HG02981 (cell line): ENCODE measurements around the gene YAF2.

Experiments used
- ATAC-seq: cut with Tn5 transposase; IDR thresholded peaks from one replicate; pipeline ENCODE4 v1.9.1; 2021; ENCODE audit warnings: mild to moderate bottlenecking, moderate library complexity; ENCODE audit not compliant: unreplicated experiment

Gene YAF2

GRCh38 chr12:42145552-42146215 lies 92.4 kb downstream of the YAF2 start:
- no peak for ATAC-seq

- ATAC-seq = no peak
Observed at GRCh38 chr12:42145197-42145549, 92.9 kb downstream of the YAF2 start.

DNA sequence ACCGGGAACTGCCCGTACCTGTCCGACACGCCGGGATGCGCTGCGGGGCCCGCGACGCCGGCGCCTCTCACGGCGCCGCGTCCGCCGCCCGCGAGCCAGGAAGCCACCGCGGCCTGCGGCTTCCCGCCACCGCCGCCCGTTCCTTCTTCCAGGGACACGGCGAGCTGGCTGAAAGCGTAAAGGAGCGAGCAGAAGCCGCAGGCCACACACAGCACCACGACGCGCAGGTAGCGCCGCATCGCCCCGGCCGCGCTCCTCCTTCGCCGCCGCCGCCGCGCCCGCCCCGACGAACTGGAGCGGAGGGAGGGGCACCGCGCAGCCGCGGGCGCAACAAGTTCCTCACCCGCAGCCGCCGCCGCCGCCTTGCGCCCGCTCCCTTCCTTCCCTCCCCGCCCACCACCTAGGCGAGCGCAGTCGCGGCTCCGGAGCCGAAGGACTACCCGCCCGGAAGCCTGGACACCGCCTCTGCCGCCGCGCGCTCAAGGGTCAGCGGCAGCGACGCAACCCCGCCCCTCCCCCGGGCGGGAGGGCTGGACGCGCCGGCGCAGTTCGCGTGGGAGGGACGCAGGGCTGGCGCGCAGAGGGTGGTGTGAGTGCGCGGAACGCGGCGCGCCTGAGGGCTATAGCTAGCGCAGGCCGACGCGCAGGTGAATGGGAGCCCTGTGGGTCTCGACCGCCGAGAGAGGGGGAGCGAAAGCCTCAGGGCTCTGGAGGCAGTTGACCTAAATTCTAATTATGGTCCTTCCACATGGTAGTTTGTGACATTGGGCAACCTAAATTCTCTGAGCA lies 93.4 kb downstream of the YAF2 start, which contains the start of gene GXYLT1:
Gene GXYLT1, minus strand, starts transcription at position 467 of the 789 bp plus-strand sequence. Its CDS starts 228 bp downstream, at position 239.
- peak; percentile 94 for ATAC-seq

- ATAC-seq = no peak
Observed at GRCh38 chr12:42144158-42144407, 94.0 kb downstream of the YAF2 start.

DNA sequence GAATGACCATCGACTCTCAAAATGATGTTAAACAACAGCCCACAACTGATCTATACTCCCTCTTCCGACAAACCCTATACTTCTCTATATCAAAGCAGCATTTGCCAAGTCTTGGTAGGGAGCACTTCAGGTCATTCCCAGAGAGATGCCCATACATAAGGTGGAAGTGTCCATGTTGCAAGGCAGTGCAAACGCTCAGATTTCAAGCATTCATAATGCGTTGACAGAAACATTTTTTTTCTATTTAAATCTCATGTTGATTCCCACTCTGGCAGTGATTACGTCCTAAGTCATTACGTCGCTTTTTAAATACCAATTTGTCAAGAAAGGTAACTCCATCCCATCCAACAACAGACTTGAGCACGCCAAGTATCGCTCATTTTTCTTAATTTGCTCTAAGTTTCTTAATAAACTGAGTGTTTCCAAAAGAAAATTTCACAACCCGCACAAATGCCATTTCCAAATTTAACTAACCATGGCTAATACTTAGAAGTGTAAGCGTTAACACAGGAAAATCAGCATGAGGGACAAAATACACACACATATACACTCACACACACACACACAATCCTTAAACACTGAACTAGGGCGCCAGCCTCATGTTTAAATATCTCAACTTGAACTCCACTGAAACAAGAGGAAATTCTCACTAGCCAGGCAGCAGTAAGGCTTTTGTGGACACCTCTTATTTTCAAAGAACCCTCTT lies 94.4 kb downstream of the YAF2 start:
- peak; percentile 1 for ATAC-seq

- no peak for ATAC-seq
Observed at GRCh38 chr12:42141981-42142606, 96.0 kb downstream of the YAF2 start.

DNA sequence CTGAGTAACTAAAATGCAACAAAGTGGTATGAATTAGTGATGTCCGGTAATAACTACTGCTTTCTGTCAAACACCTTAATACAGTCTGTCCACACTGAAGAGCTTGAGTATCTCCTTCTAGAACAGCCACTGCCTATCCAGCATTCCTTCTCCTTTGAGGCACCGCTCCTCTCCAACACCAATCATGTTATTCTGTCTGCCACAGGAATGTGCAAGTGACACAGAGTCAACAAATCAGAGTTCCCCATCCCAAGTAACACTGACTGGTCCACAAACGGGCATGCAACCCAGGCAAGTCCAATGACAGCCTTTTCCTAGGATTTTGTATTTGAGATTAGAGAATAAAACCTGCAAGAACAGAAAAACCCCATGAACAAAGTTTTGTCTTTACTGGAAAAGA lies 97.1 kb downstream of the YAF2 start:
- no peak for ATAC-seq

DNA sequence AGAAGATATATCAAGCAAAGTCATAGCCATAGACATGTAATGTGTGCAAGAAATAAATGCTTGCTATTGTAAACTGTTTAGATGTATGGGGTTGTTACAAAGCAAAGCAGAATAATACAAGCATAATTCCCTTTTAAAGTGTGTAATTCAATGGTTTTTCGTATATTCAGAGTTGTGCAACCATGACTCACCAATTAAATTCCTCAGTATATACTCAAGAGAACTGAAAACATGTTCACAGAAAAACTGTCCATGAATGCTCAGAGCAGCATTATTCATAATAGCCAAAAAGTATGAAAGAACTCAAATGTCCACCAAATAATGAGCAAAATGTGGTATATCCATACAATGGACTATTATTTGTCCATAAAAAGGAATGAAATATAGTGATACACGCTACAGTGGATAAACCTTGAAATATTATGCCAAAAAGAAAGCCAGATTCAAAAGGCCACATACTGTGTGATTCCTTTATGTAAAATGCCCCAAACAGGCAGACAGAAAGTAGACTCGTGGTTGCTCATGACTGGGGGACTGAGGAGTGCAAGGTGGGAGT lies 102.7 kb downstream of the YAF2 start:
- ATAC-seq = no peak

- ATAC-seq = no peak
Observed at GRCh38 chr12:42130672-42131402, 107.2 kb downstream of the YAF2 start.

DNA sequence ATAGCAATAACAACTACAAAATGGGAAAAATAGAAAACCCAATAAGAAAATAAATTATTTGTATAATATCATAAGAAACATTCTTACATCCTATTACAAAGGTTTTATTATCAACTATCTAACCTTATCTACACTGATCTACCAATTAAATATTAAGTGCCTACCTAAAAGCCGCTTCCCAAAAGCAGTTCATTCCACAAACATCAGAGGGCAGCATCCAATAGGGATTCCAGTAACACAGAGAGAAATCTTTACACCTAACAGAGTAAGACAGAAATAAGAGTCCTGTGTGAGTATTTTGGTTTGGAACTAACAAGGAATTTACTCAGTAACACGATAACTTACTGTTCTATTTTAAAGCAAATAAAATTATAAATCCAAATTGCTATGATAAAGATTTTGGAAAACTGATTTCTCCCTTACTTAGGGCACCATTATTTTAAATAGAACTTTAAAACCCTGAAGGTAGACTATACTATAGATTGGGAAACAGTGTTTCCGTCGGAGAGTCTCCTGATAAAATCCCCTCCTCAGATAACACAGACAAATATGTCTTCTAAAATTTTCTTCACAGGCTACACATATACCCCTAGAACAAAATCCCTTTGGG lies 108.3 kb downstream of the YAF2 start:
- ATAC-seq = no peak

DNA sequence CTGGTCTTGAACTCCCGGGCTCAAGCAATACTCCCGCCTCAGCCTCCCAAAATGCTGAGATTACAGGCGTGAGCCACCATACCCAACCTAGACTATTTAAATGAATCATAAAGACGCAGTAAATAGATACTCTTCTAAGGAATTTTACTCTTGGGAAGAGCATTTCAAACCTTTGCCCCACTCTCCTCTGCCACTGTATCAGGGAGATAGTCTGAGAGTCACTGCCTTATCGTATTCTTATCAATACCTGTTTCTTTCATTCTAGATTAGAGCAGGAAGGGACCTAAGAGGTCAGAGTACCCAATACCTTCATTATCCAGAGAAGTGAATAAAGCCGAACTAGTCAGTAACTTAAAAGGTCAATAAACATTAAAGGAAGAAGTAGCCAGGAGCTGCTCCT lies 109.2 kb downstream of the YAF2 start:
- no peak for ATAC-seq

DNA sequence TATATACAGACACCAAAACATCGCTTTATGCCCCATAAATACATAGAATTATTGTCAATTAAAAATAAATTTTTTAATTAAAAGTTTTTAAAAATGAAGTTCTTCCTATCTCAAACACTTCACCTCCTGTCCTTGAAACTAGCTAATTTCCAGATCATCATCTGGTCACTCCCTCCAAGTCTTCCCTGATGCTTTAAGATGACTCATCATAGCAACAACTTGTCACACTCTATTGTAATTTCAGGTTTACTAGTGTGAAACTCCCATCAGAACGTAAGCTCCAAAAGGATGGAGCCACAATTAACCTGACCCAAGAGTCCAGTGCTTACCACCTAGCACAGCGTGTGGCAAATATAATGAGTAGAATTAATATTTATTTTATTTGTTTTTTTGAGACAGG lies 109.7 kb downstream of the YAF2 start:
- ATAC-seq = no peak

DNA sequence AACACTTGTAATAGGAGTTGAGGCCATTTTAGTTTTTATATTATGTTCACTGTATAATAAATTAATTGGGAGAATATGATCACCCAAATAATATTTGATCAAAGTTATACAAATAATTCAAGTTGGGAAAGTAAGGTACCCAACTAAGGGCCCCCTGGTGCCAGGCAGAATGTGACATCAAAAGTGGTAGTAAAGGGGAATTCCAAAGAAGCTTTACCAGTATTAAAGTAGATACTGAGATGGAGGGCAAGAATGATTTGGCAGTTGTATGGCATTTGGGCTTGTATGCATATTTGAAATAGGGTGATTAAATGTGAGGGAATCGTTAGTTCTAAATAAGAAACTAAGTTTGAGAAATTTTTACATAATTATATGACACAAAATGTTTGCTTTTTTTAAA lies 111.1 kb downstream of the YAF2 start:
- ATAC-seq = no peak

- no peak for ATAC-seq
Observed at GRCh38 chr12:42125388-42125767, 112.7 kb downstream of the YAF2 start.

- no peak for ATAC-seq
Observed at GRCh38 chr12:42124764-42125387, 113.2 kb downstream of the YAF2 start.

DNA sequence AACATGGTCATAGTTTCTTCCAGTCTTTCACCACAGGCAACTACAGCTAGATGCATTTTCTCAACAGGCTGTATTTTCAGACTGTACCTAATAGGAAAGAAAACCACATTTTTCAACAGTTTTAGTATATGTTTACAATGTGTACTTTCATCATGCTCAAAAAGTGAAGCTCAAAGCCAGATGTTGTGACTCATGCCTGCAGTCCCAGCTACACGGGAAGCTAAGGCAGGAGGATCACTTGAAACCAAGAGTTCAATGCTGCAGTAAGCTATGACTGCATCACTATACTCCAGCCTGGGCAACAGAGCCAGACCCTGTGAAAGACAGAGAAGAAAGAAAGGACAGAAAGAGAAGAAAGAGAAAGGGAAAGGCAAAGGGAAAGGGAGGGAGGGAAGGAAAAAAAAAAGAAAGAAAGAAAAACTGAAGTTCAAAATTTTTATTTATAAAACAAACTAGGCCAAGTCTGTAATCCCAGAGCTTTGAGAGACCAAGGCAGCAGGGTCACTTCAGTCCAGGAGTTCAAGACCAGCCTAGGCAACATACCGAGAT lies 118.9 kb downstream of the YAF2 start:
- no peak for ATAC-seq

DNA sequence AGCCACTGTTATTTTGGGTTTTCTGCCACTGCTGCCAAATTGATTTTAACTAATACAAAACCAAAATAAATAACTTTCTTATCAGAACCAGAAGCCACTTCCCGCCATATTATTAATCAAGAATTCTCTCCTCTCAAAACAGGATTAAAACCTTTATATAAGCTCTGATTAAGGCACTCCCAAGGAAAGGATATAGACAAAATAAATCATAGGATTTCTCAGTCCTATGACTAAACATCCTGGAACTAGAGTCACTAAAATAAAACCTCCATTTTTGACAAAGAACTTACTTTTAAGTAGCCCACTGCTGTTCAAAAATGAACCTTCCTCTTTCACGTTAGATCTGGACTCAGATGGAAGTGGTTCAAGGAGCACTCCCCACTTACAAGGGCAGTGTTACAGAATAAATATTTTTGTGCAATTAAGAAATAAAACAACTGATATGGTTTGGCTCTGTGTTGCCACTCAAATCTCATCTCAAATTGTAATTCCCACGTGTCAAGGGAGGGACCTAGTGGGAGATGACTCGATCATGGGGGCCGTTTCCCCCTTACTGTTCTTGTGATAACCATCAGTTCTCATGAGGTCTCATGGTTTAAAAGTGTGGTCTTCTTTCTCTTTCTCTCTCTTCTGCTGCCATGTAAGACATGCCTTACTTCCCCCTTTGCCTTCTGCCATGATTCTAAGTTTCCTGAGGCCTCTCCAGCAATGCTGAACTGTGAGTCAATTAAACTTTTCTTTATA lies 119.7 kb downstream of the YAF2 start:
- ATAC-seq = no peak

DNA sequence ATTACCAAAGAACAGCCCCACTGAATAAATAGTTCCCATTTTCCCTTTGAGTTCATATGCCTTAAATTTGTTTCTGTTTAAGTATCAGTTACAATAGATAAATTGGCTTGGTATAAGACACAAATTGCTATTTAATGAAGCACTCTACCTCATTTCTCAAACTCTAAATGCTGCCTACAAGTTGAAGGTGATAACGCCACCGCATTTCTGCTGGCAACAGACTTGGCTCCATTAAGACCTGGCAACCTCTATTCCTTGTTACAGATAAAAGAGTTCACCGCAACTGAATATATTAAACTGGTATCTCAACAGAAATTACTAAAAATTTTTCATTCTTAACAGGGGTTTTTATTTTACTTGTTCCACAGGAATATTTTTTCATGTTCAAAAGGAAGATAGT lies 129.0 kb downstream of the YAF2 start:
- ATAC-seq = no peak
